IMR-90 (cell line): ENCODE measurements around the gene WARS2. TPM values are rescaled to one million over a fixed set of nuclear protein-coding genes. Genes with fewer than 3 reads are reported as not detected.

ENCODE experiments used
- ATAC-seq: fragments of 200-7000 bp; cut with Tn5 transposase; 2 replicates; pipeline ENCODE4 v1.9.1; 2020; ENCODE audit warnings: low read depth, mild to moderate bottlenecking, moderate library complexity
- BruUV-seq: library from RNA; stranded (reverse); fragments of 400-500 nt; replicated peaks from 2 replicates; lab custom pipeline; 2021; lab: Mats Ljungman, UMichigan
- CTCF ChIA-PET: fragments of 300-600 bp; formaldehyde crosslinking; extraction: SDS; loops from one replicate; lab custom pipeline; 2021; ENCODE audit warnings: antibody characterized with exemption; lab: Yijun Ruan, JAX
- POLR2A ChIA-PET: fragments of 300-600 bp; sonication (Branson Sonifier 250); formaldehyde crosslinking; loops from one replicate; lab custom pipeline; 2022; ENCODE audit warnings: antibody characterized with exemption; ENCODE audit not compliant: unreplicated experiment; lab: Charles Lee
- DNase-seq: peaks from one replicate; pipeline ENCODE4 v3.0.0; 2013
- H2AFZ ChIP-seq: replicated peaks from 2 replicates; pipeline ENCODE3; 2013; ENCODE audit warnings: low read length, mild to moderate bottlenecking; ENCODE audit not compliant: poor library complexity
- H2AK5ac ChIP-seq: 2 replicates; pipeline ENCODE4 v1.6.1; 2013; ENCODE audit warnings: low read depth, low read length, inconsistent platforms
- H2AK9ac ChIP-seq: replicated peaks from 2 replicates; pipeline ENCODE3; 2013; ENCODE audit warnings: mild to moderate bottlenecking, low read depth, low read length, moderate library complexity; ENCODE audit not compliant: poor library complexity
- H2BK120ac ChIP-seq: 2 replicates; pipeline ENCODE4 v1.6.1; 2013; ENCODE audit warnings: low read depth, low read length, inconsistent platforms
- H2BK15ac ChIP-seq: 3 replicates; pipeline ENCODE4 v1.6.1; 2013; ENCODE audit warnings: low read depth, low read length, inconsistent platforms
- H2BK20ac ChIP-seq: 2 replicates; pipeline ENCODE4 v1.6.1; 2013; ENCODE audit warnings: low read depth, mild to moderate bottlenecking, inconsistent platforms, low read length, moderate library complexity
- H2BK5ac ChIP-seq: 2 replicates; pipeline ENCODE4 v1.6.1; 2013; ENCODE audit warnings: mild to moderate bottlenecking, low read depth, low read length, inconsistent platforms; ENCODE audit not compliant: poor library complexity, severe bottlenecking
- H3K14ac ChIP-seq: replicated peaks from 2 replicates; pipeline ENCODE4 v1.6.1; 2013; ENCODE audit warnings: low read depth, low read length, inconsistent platforms
- H3K18ac ChIP-seq: 2 replicates; pipeline ENCODE4 v1.6.1; 2013; ENCODE audit warnings: low read depth, low read length, control low read depth
- H3K23ac ChIP-seq: 2 replicates; pipeline ENCODE4 v1.6.1; 2013; ENCODE audit warnings: low read depth, low read length, inconsistent platforms
- H3K27ac ChIP-seq: 2 replicates; pipeline ENCODE4 v1.5.1; 2013; ENCODE audit warnings: mild to moderate bottlenecking, control low read depth, low read length; ENCODE audit not compliant: insufficient read depth
- H3K27me3 ChIP-seq: 2 replicates; pipeline ENCODE4 v1.6.1; 2013; ENCODE audit warnings: low read length; ENCODE audit not compliant: control insufficient read depth, insufficient read depth
- H3K36me3 ChIP-seq: 2 replicates; pipeline ENCODE4 v1.6.1; 2013; ENCODE audit warnings: low read length, mixed read lengths; ENCODE audit not compliant: control insufficient read depth, insufficient read depth
- H3K4ac ChIP-seq: 2 replicates; pipeline ENCODE4 v1.6.1; 2013; ENCODE audit warnings: low read depth, low read length, inconsistent platforms
- H3K4me1 ChIP-seq: 2 replicates; pipeline ENCODE4 v1.6.1; 2013; ENCODE audit warnings: low read length, mixed read lengths; ENCODE audit not compliant: control insufficient read depth, insufficient read depth
- H3K4me2 ChIP-seq: 2 replicates; pipeline ENCODE4 v1.6.1; 2013; ENCODE audit warnings: low read depth, mild to moderate bottlenecking, control low read depth, low read length, moderate library complexity
- H3K4me3 ChIP-seq: 2 replicates; pipeline ENCODE4 v1.5.1; 2013; ENCODE audit warnings: low read depth, mild to moderate bottlenecking, control low read depth, low read length, moderate library complexity; ENCODE audit not compliant: insufficient read depth
- H3K56ac ChIP-seq: 2 replicates; pipeline ENCODE4 v1.6.1; 2013; ENCODE audit warnings: low read length, inconsistent platforms; ENCODE audit not compliant: insufficient read depth; ENCODE audit errors: extremely low read depth
- H3K79me1 ChIP-seq, 2 experiments: 2 replicates each; pipeline ENCODE4 v1.6.1; 2013; ENCODE audit warnings: low read length in 2 of 2, inconsistent platforms in 1 of 2, low read depth in 1 of 2
- H3K9ac ChIP-seq: 2 replicates; pipeline ENCODE4 v1.6.1; 2013; ENCODE audit warnings: low read depth, low read length, control low read depth
- H3K9me1 ChIP-seq: 2 replicates; pipeline ENCODE4 v1.6.1; 2013; ENCODE audit warnings: low read length, inconsistent platforms; ENCODE audit not compliant: insufficient read depth
- H3K9me3 ChIP-seq: 2 replicates; pipeline ENCODE4 v1.6.1; 2013; ENCODE audit warnings: low read length; ENCODE audit not compliant: control insufficient read depth, insufficient read depth
- H4K20me1 ChIP-seq: 2 replicates; pipeline ENCODE4 v1.6.1; 2013; ENCODE audit warnings: low read length, inconsistent platforms; ENCODE audit not compliant: insufficient read depth
- H4K5ac ChIP-seq: 2 replicates; pipeline ENCODE4 v1.6.1; 2013; ENCODE audit warnings: mild to moderate bottlenecking, low read depth, low read length, control low read depth
- H4K8ac ChIP-seq, 2 experiments: 2 replicates each; pipeline ENCODE4 v1.6.1; 2013; ENCODE audit warnings: low read depth in 2 of 2, low read length in 2 of 2, control low read depth in 1 of 2, inconsistent platforms in 1 of 2
- H4K91ac ChIP-seq: 2 replicates; pipeline ENCODE4 v1.6.1; 2013; ENCODE audit warnings: low read depth, low read length, inconsistent platforms; ENCODE audit not compliant: insufficient read depth
- BHLHE40 ChIP-seq: fragments of 150-350 bp; IDR thresholded peaks from 2 replicates; pipeline ENCODE4 v1.6.1; 2016; ENCODE audit warnings: mild to moderate bottlenecking, low read depth, low read length
- CEBPB ChIP-seq: IDR thresholded peaks from 2 replicates; pipeline ENCODE4 v1.6.1; 2012; ENCODE audit warnings: low read depth, low read length, improper control_type of control experiment
- CHD1 ChIP-seq: IDR thresholded peaks from 2 replicates; pipeline ENCODE4 v1.6.1; 2012; ENCODE audit warnings: low read depth, low read length, improper control_type of control experiment
- MAFK ChIP-seq: IDR thresholded peaks from 2 replicates; pipeline ENCODE4 v1.6.1; 2012; ENCODE audit warnings: low read depth, low read length, improper control_type of control experiment
- MAZ ChIP-seq: IDR thresholded peaks from 2 replicates; pipeline ENCODE4 v1.6.1; 2012; ENCODE audit warnings: low read depth, mild to moderate bottlenecking, low read length, improper control_type of control experiment, moderate library complexity, borderline replicate concordance
- NFE2L2 ChIP-seq: fragments of 150-350 bp; IDR thresholded peaks from 2 replicates; pipeline ENCODE4 v1.6.1; 2016; ENCODE audit warnings: low read depth, mild to moderate bottlenecking, low read length
- POLR2A ChIP-seq: IDR thresholded peaks from 2 replicates; pipeline ENCODE4 v1.6.1; 2012; ENCODE audit warnings: mild to moderate bottlenecking, low read depth, low read length
- RAD21 ChIP-seq: IDR thresholded peaks from 2 replicates; pipeline ENCODE4 v1.6.1; 2012; ENCODE audit warnings: low read length, improper control_type of control experiment
- RCOR1 ChIP-seq: IDR thresholded peaks from 2 replicates; pipeline ENCODE4 v1.6.1; 2012; ENCODE audit warnings: mild to moderate bottlenecking, low read length, improper control_type of control experiment; ENCODE audit not compliant: insufficient replicate concordance
- RFX5 ChIP-seq: IDR thresholded peaks from 2 replicates; pipeline ENCODE4 v1.8.0; 2012; ENCODE audit warnings: low read depth, mild to moderate bottlenecking, low read length, moderate library complexity
- WGBS, 2 experiments: methylation state at CpG; one replicate each; pipeline versions ENCODE4 v1.1.5 to v1.1.7; 2013; ENCODE audit warnings: missing lambda C conversion rate in 2 of 2; ENCODE audit not compliant: insufficient read length in 1 of 2; ENCODE audit errors: extremely low coverage in 2 of 2; 5-methylcytosine and 5-hydroxymethylcytosine counted together
- dilution Hi-C: fragments of 300-500 bp; cut with HindIII; formaldehyde crosslinking; loops from one replicate; pipeline ENCODE4 v1.14.3; 2018; ENCODE audit warnings: low sequenced_read_pairs; ENCODE audit not compliant: unreplicated experiment
- in situ Hi-C: fragments of 300-500 bp; cut with MboI; formaldehyde crosslinking; loops from 3 replicates; pipeline ENCODE4 v1.14.3; 2019; ENCODE audit warnings: low sequenced_read_pairs, inconsistent platforms, mixed read lengths
- intact Hi-C: fragments of 100-400 bp; cut with micrococcal nuclease; formaldehyde crosslinking; loops from 2 replicates; pipeline ENCODE4 v1.10.0; 2022
- polyA plus RNA-seq, 3 experiments: library from polyadenylated mRNA; depleted of rRNA; stranded (reverse); fragments of >200 nt; gene quantifications; 2 replicates each; pipeline ENCODE4 v1.2.3, GENCODE V29; 2012; ENCODE audit warnings: low replicate concordance in 1 of 3
- total RNA-seq: library from RNA; depleted of rRNA; stranded (reverse); fragments of >200 nt; gene quantifications from 2 replicates; pipeline ENCODE4 v1.2.3, GENCODE V29; 2012
- TF ChIP-seq, protein P1 (sequence below): fragments of 150-350 bp; IDR thresholded peaks from 2 replicates; pipeline ENCODE4 v1.6.1; 2017; ENCODE audit warnings: mild to moderate bottlenecking, antibody characterized with exemption, low read length, low read depth
- TF ChIP-seq, protein P2 (sequence below): conservative IDR thresholded peaks from 2 replicates; pipeline ENCODE4 v1.5.1; 2012; ENCODE audit warnings: mild to moderate bottlenecking, low read depth, low read length, improper control_type of control experiment

The WARS2 gene
- total and polyA plus RNA-seq, 2 of the 4 experiments (the other 2 are of a cell fraction): 5.7 to 20.3 TPM

DNA sequence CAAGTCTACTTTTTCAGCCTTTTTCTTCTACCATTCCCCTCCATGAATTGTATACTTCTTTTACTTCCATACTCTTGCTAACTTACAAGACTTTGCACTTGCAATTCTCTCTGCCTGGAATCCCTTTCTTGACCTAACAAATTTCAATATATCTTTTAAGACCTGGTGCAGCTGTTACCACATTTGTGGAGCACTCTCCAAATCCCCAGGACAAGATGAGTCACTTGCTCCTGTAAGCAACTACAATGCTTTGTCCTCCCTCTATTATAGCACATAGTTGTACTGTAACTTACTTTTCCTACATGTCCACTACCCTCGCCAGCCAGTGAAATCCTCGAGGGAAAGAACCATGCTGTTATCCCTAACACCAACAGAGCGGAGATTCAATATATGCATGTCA lies 43.1 kb downstream of the WARS2 start:
- DNase-seq (peak; percentile 64), ATAC-seq (peak; percentile 48)
- no peak overlapping the region for H2AK9ac ChIP-seq
- BruUV-seq: no TSS peak
- CTCF ChIA-PET: no interaction called here
- H3K27me3 ChIP-seq: no peaks in the 10 kb centered on the region
- no peaks in the 10 kb centered on the region for H3K4me1 ChIP-seq
- H3K9me3 ChIP-seq: no peaks in the 10 kb centered on the region
- H4K20me1 ChIP-seq: no peaks in the 10 kb centered on the region
- dilution Hi-C loops (no loop called here), intact Hi-C loops (no loop called here), in situ Hi-C loops (no loop called here)
- H4K5ac ChIP-seq: no peak overlapping the region
- H3K9ac ChIP-seq: no peak overlapping the region
- H2BK5ac ChIP-seq: no peak overlapping the region
- H2BK20ac ChIP-seq: no peak overlapping the region
- no peak overlapping the region for H3K23ac ChIP-seq
- H3K27ac ChIP-seq: no peak overlapping the region
- H3K4ac ChIP-seq: no peak overlapping the region
- TF ChIP-seq CHD1 (no peak), CEBPB (no peak), MAFK (no peak), POLR2A (no peak), RFX5 (no peak), RCOR1 (no peak), NFE2L2 (no peak), RAD21 (no peak), BHLHE40 (no peak), MAZ (no peak)
- TF ChIP-seq, protein P1, sequence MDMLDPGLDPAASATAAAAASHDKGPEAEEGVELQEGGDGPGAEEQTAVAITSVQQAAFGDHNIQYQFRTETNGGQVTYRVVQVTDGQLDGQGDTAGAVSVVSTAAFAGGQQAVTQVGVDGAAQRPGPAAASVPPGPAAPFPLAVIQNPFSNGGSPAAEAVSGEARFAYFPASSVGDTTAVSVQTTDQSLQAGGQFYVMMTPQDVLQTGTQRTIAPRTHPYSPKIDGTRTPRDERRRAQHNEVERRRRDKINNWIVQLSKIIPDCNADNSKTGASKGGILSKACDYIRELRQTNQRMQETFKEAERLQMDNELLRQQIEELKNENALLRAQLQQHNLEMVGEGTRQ: no peak
- TF ChIP-seq, protein P2, sequence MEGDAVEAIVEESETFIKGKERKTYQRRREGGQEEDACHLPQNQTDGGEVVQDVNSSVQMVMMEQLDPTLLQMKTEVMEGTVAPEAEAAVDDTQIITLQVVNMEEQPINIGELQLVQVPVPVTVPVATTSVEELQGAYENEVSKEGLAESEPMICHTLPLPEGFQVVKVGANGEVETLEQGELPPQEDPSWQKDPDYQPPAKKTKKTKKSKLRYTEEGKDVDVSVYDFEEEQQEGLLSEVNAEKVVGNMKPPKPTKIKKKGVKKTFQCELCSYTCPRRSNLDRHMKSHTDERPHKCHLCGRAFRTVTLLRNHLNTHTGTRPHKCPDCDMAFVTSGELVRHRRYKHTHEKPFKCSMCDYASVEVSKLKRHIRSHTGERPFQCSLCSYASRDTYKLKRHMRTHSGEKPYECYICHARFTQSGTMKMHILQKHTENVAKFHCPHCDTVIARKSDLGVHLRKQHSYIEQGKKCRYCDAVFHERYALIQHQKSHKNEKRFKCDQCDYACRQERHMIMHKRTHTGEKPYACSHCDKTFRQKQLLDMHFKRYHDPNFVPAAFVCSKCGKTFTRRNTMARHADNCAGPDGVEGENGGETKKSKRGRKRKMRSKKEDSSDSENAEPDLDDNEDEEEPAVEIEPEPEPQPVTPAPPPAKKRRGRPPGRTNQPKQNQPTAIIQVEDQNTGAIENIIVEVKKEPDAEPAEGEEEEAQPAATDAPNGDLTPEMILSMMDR: no peak
- no peak overlapping the region for H3K18ac ChIP-seq
- H4K8ac ChIP-seq: no peak overlapping the region
- no peak overlapping the region for H2AK5ac ChIP-seq
- H4K91ac ChIP-seq: no peak overlapping the region
- no peak overlapping the region for H3K14ac ChIP-seq
- no peaks in the 10 kb centered on the region; a peak in 2 of 4 replicates for H3K79me1 ChIP-seq
- H3K36me3 ChIP-seq: no peaks in the 10 kb centered on the region
- no peaks in the 10 kb centered on the region; the same call in 1 of the 2 replicates for H3K9me1 ChIP-seq
- no peak overlapping the region for H3K4me3 ChIP-seq
- no peak overlapping the region for H3K56ac ChIP-seq
- H3K4me2 ChIP-seq: no peak overlapping the region
- no CpG with 5 or more reads among the region's 3 CpGs for WGBS, 2 experiments
- POLR2A ChIA-PET: no interaction called here
- H2BK120ac ChIP-seq: no peak overlapping the region
- H2BK15ac ChIP-seq: no peak overlapping the region
- H2AFZ ChIP-seq: no peak overlapping the region
